Ureter (tissue), 1 donor: Measurements from ENCODE around the gene RBM22. TPM values are rescaled to one million over a fixed set of nuclear protein-coding genes. Genes with fewer than 3 reads are reported as not detected.

Experiments
- DNase-seq: peaks from one replicate; pipeline ENCODE4 v3.0.0-alpha.2; 2020; ENCODE audit warnings: low spot score
- total RNA-seq: library from RNA; stranded (reverse); gene quantifications from one replicate; pipeline ENCODE4 v1.2.4, GENCODE V29; 2023
- donor health status: DM: yes; HTN: yes; CAD: no.

RBM22 gene
- total RNA-seq, 1 donor from 2014 or later = 44.6 TPM

DNA sequence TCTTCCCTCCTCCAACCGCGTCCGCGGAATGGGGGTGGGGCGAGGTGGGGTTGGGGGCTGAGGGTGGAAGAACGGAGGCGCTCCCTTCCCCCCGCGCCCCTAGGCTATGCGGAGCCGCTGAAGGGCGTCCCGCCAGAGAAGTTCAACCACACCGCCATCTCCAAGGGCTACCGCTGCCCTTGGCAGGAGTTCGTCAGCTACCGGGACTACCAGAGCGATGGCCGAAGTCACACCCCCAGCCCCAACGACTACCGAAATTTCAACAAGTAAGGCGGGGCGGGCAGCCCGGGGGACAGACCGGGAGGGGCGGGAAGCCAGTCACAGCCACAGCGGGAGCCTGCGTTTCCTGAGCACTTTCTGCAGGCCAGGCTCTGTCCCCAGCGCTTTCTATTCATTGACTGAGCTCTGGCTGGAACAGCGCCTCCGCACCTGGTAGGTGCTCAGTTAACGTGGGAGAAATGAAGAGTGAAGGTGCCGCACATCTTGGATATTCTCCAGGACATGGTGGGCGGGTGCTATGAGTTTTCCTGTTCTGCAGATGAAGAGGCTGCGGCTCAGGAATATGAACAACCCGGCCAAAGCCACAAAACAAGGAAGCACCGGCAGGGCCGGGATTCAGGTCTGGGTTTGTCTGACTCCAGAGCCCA lies 28.5 kb downstream of the RBM22 start:
- DNase-seq = no peak

GRCh38 chr5:150671509-150672236 lies 29.2 kb downstream of the RBM22 start:
- DNase-seq = no peak

DNA sequence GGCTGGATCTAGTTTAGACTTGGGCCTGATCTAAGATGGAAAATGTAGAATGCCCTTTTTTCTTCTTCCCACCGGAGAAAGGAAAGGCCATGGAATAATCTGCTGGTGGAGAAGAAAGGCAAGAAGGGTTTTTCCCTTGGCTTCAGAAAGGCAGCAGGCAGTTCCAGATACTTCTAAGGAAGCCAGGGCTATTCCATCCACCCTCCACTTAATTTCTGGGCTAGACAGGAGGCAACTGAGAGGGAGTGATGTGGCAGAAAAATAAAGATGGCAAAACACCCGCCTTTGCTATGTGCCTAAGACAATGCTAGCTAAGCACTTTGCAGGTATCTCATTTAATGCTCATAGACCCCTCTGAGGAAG lies 29.9 kb downstream of the RBM22 start:
- DNase-seq = peak; percentile 27

- DNase-seq = peak; percentile 41
Measured at GRCh38 chr5:150670275-150670947, 30.5 kb downstream of the RBM22 start.

DNA sequence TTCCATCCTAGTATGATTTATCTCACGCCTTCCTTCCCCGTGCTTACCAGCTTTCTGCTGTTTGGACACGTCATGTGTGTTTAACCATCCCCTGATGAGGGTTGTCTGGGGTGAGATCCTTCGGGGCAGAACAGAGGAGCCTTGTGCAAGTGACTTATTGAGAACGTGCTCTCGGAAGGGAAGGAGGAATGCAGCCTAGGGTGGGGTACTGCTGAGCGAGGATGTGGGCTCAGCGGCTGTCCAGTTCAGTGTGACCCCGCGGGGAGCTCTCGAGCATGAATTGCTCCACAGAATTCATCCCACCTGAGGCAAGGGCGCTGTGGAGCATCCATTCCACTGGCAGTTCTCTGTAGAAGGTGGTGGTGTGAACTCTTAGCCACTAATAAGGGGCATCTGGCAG lies 35.8 kb downstream of the RBM22 start:
- no peak for DNase-seq

GRCh38 chr5:150663936-150664335 lies 36.9 kb downstream of the RBM22 start:
- no peak for DNase-seq

DNA sequence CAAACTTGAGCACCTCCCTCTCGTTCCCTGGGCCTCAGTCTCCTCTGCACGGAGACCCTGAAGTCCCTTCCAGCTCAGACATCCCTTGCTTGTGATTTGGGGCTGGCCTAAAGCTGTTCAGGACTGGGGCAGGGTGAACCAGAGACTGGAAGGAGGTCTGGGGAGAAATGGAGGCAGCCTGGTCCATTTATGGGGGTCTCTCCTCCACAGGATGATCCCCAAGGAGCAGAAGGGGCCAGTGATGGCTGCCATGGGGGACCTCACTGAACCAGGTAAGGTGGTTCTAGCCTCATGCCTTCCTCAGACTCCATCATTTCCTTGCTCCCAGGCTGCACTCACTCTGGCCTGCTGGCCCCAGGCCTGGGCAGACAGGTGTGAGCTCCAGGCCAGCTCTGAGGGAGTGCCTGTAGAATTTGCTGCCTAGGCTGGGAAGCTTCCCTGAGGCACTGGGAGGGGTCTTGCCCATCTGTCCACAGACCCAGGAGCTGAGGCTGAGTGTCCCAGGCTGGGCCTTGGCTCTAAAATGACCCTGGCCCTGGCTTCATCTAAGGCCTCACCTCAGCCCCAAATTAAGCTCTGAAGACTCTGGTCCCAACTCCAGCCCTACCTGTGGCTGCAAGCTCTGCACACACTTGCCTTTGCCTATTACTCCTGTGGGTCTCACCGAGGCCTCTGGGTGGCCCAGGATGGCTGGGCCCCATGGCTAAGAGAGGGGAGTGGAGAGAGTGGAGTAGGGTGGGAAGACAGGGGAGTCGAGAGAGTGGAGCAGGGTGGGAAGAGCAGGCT lies 37.9 kb downstream of the RBM22 start:
- DNase-seq = no peak

DNA sequence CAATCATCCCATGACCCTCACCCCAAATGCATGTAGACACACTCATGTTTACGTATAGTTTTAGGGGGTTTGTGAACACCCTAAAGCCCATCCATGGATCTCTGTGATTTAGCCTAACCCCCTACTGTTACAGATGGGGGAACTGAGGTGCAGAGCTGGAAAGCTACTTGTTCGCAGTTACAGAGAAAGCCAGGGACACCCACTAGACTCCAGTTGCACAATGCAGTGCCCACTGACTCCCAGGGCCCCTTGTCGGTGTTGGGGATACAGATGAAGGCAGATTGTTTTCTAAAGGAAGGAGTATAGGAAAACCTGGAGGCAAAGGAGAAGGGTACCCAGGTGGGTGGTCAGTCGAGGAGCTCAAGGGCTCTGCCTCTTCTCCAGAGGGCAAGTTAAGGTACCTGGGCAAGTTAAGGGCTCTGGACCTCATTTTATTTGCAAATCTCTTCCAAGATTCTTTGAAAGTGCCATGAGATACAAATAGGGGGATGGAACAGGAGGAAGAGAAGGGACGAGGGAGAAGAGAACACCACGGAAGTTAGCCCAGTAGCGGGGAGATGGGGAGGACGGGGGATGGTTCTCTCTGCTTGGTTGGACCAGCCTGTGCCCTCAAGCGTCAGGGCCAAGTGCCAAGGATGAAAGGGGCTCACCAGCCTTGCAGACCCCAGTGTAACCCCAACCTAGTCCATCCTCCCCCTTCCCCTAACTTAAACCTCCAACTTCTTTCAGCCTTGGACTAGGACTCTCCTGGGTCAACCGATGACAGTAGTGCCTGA lies 38.9 kb downstream of the RBM22 start:
- peak; percentile 38 for DNase-seq

- peak; percentile 37 for DNase-seq
Measured at GRCh38 chr5:150661086-150661485, 39.8 kb downstream of the RBM22 start, which contains the start of gene MYOZ3. Gene MYOZ3 (plus strand): TSS chr5:150661251. CDS start chr5:150662942, 1,691 bp downstream.

- peak; percentile 43 for DNase-seq
Measured at GRCh38 chr5:150660108-150660831, 40.6 kb downstream of the RBM22 start.

GRCh38 chr5:150659360-150660107 lies 41.3 kb downstream of the RBM22 start:
- peak; percentile 41 for DNase-seq

DNA sequence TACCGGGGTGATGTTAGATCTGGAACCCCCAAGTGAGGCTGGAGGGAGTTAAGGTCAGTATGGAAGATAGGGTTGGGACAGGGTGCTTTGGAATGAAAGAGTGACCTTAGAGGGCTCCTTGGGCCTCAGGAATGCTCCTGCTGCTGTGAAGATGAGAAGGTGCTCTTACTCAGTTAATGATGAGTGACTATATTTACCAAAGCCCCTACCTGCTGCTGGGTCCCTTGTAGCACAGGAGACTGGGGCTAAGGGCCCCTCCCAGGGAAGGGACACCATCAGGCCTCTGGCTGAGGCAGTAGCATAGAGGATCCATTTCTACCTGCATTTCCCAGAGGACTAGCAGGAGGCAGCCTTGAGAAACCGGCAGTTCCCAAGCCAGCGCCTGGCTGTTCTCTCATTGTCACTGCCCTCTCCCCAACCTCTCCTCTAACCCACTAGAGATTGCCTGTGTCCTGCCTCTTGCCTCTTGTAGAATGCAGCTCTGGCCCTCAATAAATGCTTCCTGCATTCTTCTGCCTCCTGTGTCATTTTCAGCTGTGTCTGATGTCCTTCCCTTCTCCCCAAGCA lies 42.1 kb downstream of the RBM22 start:
- DNase-seq = peak; percentile 27

DNA sequence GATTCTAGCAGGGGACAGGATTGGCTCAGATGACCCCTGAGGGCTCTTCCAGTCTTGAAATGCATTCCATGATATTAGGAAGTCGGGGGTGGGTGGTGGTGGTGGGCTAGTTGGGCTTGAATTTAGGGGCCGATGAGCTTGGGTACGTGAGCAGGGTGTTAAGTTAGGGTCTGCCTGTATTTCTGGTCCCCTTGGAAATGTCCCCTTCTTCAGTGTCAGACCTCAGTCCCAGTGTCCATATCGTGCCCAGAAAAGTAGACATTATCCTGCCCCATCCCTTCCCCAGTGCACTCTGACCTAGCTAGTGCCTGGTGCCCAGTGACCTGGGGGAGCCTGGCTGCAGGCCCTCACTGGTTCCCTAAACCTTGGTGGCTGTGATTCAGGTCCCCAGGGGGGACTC lies 42.7 kb downstream of the RBM22 start:
- DNase-seq = no peak

DNA sequence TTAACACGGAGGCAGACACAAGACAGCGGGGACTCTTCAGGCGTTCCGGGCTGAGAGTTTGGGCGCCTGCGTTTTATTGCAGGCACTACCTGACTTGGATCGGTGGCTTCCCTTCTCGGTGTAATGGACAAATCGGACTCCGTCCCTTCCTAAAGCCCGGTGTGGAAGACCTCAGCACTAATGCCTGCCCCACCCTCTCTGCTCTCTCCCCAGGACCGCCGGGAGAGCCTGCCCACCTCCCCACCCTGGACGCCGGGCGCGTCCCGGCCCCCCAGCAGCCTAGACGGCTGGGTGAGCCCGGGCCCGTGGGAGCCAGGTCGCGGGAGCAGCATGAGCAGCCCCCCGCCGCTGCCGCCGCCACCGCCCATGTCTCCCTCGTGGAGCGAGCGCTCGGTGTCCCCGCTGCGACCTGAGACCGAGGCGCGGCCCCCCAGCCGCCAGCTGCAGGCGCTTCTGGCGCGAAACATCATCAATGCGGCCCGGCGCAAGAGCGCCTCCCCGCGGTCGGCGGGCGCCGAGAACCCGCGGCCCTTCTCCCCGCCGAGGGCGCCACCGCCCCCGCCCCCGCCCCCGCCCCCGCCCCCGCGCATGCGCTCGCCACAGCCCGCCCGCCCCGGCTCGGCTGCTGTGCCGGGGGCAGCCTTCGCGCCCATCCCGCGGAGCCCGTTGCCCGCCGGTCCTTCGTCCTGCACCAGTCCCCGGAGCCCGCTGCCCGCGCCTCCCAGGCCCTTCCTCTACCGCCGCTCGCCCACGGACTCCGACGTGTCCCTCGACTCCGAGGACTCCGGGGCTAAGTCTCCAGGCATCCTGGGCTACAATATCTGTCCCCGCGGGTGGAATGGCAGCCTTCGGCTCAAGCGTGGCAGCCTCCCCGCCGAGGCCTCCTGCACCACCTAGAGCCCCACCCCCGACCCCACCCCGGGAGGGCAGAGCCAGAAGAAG lies 44.4 kb downstream of the RBM22 start:
- DNase-seq = peak; percentile 76

DNA sequence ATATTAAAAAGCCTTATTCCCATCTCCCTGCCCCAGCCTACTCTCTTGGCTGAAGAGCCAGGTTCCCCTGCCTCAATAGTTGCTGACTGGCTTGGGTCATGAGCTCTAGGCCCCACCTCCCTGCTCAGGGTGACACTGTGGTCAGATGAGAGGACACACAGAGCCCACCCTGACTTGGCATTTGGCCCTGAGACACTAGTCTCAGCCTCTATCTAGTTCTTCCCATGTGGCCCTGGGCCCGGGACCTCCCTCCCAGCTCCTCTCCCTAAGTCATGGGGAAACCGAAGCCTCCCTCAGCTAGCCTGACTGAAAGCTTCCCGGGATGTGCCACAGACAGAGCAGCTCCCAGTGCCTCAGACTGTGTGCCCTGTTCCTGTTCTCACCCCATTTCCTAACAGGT lies 45.6 kb downstream of the RBM22 start:
- DNase-seq = no peak

GRCh38 chr5:150653762-150654556 lies 46.9 kb downstream of the RBM22 start:
- no peak for DNase-seq

GRCh38 chr5:150653145-150653761 lies 47.6 kb downstream of the RBM22 start:
- no peak for DNase-seq
